SKM-1 (cell line): ENCODE measurements around the gene MBOAT2.
"Not testable (repeated sequence)": the region's sequence is repeated elsewhere in the genome, so short reads cannot be mapped to it uniquely, and the experiment has no call there.

Experiments used
- DNase-seq: peaks from one replicate; lab custom pipeline; 2025; ENCODE audit not compliant: unreplicated experiment; lab: John Stamatoyannopoulos, UW

Gene MBOAT2

DNA sequence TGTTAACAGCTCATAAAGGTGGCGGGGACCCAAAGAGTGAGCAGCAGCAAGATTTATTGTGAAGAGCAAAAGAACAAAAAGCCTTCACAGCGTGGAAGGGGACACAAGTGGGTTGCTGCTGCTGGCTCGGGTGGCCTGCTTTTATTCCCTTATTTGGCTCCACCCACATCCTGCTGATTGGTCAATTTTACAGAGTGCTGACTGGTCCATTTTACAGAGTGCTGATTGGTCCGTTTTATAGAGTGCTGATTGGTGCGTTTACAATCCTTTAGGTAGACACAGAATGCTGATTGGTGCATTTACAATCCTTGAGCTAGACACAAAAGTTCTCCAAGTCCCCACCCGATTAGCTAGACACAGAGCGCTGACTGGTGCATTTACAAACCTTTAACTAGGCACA lies 100.7 kb downstream of the MBOAT2 start:
- not testable (repeated sequence) for DNase-seq

DNA sequence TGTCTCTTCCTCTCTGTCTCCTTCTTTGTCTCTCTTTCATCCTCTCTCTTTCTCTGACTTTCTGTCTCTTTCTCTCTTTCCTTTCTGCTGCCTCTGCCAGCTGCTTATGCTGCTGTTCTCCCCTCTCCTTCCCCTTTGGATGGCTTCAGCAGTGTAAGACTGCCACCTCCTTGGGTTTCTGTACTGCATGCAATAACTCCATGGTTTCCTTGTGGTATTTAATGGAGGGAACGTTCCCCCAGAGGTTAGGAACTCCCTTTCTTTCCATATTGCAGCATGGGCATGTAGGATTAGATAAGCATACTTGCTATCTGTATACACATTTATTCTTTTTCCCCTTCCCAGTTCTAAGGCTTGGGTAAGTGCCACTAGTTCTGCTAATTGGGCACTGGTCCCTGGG lies 106.3 kb downstream of the MBOAT2 start:
- DNase-seq: not testable (repeated sequence)

DNA sequence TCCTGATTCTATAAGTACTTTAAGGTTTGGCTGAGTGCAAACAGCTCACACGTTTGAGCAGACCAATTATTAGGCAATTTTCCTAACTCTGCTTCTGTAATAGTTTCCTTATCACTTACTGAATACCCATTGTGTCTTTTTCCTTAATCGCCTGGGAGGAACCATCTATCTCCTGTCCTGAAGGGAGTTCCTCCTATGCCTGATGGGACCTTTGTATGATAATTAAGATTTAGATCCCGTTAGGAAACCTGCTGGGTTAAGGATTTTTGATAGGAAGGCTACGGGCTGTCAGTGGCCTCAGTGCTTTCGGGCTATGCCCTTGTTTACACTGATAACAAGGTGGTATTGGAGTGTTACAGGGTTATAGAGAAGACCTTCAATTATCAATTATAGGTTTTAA lies 106.8 kb downstream of the MBOAT2 start:
- DNase-seq: not testable (repeated sequence)

DNA sequence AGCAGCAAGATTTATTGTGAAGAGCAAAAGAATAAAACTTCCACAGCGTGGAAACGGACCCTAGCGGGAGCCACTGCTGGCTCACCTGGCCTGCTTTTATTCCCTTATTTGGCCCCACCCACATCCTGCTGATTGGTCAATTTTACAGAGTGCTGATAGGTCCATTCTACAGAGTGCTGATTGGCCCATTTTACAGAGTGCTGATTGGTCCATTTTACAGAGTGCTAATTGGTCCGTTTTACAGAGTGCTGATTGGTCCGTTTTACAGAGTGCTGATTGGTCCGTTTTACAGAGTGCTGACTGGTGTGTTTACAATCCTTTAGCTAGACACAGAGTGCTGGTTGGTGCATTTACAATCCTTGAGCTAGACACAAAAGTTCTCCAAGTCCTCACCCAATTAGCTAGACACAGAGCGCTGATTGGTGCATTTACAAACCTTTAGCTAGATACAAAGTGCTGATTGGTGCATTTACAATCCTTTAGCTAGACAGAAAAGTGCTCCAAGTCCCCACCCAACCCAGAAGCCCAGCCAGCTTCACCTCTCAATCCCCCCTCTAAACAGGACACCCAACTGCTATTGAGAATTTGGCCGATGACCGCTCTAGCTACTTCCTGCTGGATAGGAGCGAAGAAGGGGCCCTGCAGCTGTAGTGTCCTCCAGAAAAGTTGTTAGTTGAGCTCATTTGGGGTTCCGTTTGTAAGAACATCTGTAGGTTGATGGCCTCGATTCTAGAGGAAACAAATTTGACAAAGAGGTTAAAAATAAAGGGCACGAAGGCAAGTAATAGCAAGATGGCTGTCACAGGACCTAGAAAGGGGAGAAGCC lies 108.2 kb downstream of the MBOAT2 start:
- not testable (repeated sequence) for DNase-seq

DNA sequence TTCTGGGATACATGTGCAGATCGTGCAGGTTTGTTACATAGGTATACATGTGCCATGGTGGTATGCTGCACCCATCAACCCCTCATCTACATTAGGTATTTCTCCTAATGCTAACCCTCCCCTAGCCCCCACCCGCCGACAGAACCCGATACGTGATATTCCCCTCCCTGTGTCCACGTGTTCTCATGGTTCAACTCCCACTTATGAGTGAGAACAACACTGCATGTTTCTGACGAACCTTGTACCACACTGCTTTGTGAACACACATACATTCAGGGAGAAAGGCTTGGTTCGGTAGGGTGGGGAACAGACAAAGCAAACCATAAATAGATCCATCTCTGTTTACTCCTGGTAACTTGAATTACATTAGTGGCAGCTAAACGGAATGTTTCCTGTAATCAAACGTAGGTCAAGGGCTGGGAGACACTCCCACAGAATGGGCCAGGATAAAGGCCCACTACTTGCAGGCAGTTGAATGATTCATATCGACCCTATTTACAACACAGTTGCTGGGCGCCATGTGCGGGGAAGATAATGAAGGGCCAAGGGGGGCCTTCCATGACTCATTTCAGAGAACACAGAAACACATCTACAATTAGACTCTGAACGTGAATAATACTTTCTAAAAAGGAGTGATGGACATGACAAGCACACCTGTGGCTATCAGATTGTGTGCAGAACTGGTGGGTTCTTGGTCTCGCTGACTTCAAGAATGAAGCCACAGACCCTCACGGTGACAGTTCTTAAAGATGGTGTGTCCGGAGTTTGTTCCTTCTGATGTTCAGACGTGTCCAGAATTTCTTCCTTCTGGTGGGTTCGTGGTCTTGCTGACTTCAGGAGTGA lies 109.3 kb downstream of the MBOAT2 start:
- no peak for DNase-seq

DNA sequence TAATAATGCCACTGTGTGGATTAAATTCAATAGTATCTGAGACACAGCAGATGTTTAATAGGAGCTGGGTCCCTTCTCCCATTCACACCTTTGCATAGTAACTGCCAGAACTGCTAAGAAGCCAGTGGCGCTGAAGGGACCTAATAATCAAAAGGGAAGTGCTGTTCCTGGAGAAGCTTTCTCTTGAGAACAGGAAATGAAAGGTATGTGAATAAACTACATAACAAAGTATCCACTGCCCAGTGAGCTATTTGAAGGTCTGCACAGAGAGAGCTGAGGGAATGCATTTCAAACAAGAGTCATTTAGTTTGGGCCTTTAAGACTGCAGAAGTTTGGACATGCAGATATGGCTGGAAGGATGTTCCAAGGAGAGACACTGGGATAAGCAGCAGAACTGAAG lies 110.0 kb downstream of the MBOAT2 start:
- DNase-seq: no peak

DNA sequence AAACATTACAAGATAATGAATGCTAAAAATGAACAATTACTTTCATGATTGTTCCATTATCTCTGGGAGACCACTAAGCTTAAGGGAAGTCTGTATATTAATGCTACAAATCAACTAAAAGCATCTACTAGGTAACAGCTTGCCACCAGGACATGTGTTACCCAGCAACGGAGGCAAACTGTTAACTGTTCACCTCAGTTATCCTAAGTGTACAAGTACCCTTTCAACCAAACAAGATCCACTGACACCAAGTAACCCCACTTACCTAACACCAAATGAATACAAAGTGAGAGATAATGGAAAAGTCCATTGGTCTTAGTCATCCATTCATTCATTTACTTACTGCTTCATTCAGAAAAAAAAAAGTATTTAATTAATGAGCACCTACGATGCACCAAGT lies 111.4 kb downstream of the MBOAT2 start:
- no peak for DNase-seq

DNA sequence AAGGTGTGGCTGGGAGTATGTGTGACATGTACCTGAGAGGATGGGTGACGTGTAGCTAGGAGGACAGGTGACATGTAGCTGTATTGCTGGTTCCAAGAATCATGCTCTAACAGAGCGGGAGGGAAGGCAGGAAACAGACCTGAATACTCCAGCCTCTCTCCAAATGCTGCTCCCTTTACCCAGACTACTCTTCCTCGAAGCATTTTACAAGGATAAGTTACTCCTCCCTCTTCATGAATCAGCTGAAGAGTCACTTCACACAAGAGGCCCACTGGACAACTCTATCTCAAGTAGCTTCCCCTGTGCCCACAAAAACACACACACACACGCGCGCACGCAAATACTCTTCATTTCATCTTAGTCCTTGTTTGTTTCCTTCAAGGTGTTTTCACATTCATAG lies 113.5 kb downstream of the MBOAT2 start:
- no peak for DNase-seq

DNA sequence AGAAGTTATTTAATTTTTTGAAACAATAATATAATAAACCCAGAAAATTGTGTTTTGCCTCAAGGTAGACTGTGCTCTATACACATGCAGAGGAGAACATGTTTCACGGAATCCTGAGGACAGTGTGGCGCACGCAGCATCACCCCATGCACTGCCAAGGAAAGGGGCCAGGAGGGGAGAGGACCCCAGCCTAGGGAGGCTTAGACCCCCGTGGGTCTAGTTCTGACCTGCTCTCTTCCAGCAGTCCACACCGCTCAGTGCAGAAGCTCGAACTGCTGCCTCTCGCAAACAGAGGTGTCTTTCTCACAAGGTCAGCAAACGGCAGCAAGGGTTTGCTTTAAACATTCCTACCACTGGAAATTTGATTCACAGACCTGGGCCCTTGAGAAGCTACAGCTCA lies 114.5 kb downstream of the MBOAT2 start:
- DNase-seq: no peak

DNA sequence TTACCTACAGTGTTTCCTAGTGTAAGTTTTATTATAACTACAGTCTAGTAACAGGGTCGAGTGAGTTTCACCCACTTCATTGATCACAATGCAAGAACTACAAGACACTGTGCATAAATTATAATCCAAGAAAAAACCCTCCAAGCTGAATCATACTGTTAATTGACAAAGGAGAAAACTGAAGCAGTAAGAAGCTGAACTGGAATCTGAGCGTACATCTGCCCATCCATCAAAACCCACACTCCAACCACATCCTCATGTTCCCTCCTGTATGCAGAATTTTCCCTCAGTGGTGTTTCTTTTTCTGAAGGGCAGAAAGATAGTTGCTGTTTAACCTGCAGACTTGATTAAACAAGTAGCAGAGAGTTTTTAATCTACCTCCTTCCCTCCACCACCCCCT lies 116.6 kb downstream of the MBOAT2 start:
- DNase-seq: no peak

DNA sequence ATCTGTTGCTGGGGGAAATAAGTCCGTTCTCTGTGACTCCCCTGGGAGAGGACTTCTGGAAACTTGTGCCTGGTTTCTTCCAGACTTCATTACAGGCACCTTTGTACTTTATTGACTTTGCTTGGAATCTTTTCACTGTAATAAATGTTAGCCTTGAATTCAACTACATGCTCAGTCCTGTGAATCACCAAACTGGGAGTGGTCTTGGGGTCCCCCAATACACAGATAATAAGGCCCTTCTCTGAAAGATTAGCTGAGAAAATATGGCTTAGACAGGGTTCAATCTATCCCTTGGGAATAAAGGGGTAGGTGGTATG lies 117.3 kb downstream of the MBOAT2 start:
- no peak for DNase-seq

DNA sequence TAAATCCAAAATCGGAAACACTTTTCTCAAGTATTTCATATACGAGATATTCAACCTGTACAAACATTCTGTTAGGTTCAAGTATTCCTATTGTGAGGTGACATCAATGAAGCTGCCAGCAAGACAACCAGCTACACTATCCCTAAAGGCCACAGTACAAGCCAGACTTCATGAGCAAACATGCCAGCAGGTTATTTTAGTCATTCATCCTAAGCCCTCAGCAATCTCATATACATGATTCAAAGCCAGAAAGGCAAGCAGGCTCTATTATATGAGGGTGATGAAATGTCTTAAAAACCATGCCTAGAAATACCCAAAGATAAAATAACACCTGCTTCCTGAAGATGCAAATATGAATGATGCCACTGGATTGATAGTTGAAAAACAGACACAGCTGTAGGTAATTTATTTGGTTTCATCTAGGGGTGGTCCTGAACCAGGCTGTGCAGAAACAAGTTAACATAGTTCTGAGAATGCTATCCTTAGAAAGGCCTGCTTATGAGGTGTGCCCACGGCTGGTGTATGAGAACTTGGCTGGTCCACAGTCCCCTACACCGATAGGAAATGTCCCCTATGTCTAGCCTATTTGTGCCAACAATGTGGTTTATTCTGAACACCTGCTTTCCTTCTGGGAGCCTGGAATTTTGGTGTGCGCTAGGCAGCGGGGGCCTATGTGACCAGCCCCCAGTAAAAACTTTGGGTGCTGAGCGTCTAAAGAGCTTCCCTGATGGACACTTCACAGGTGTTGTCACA lies 117.9 kb downstream of the MBOAT2 start:
- DNase-seq: no peak

DNA sequence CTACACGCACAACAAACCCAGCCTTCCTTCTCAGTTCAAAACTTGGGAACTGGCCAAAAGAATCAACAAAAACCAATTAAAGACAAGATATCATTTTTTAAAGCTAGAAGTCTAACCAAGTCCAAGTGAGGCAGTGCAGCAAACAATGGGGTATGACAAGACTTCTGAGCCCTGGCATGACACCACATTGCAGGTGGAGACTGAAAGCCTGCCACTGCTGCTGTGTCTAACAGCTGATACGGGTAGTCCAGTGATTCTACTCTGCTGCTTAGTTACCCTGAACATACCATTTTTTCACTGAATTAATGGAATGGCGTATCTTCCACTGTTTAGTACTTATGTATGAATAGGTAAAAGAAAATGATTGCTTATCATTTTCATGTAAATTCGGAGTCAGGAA lies 118.7 kb downstream of the MBOAT2 start:
- no peak for DNase-seq

DNA sequence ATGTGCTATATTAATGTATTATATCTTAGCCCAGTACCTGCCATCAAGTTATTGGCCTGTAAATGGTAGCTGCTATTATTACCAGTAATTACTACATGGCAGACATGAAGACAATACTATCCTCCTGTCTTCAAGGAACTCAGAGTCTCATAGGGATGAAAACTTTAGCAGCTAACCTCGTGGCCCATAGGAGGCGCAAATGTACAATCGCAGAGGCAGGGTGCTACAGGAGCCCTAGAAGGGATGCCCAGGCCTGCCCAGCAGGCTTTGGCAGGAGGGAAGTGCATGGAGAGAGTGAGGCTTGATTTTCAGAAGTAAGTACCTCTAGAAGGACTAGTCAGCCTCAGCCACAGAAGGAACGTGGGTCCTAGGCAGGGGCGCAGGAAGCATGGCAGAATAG lies 121.4 kb downstream of the MBOAT2 start:
- DNase-seq: peak; percentile 9

DNA sequence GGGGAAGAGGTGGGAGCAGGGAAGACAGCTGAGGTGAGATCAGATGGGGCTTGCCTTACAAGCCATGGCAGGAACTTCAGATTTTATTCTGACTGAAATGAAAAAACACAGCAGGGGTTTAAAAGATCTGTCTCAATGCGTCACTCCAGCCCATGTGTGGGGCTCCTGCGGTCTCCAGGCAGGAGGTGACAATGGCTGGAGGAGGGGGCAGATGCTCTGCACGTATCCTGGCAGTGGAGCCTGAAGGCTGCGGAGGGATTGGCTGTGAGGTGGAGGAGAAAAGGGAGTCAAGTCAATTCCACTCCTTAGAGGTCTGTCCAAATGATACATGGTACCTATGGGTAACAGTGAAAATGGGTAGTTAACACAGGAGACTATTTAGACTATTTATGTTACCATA lies 125.6 kb downstream of the MBOAT2 start:
- DNase-seq: no peak

DNA sequence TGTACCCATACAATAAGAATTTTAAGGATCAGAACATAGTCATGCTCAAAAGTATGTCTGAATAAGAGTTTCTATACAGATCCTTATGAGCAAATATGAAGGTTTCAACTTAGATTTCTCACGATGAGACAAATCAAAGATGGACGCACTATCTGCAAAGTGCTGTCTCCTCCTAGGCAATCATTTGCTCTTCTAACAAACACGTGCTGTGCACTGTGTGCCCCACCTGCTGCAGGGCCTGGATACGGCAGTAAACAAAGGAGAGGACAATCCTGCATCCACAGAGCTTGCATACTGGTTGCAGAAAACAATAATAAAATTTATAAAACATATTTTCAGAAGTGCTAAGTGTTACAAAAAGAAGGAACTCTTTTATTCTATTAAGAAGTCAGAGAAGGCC lies 126.2 kb downstream of the MBOAT2 start:
- DNase-seq: no peak

DNA sequence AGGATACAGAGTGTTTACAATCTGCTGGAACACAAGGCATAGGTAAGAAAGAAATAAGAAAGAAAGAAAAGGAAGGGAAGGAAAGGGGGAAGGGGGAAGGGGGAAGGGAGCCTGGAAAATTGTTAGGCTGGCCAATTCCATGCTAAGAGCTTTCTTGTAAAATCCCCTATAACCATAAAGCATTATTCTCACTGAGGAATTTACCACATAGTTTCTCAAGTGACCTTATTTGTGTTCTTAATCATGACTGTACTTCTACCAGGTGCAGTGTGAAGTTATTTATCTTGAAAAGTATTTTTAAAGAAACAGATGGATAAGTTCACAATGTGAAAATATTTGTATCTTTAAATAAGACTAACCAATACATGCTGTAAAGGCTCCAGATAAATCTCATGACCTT lies 126.9 kb downstream of the MBOAT2 start:
- no peak for DNase-seq

DNA sequence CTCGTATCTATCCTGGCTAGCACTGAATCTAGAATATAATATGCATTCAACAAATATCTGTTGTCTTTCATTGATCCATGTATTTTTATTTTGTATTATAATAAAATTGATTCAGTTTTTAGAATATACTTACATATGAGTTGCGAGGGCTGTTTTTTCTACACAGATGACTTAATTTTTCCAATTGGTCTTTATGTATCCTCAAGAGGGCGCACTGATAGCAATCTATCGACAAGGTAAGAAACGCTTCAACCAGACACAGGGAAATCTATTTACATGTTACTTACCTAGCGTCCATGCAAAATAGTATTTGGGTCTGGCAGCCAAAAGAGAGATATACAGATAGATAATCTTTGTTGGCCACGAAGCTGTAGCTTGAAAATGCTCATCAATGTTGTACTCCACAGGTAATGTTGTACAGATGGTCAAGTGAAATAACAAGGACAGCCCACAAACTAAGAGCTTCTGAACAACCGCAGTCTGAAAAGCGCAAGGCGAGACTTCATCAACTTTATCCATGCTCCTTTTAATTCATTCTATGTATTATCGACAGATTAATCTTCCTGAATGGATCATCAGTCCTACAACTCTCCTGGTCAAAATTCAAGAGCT lies 130.6 kb downstream of the MBOAT2 start:
- DNase-seq: peak; percentile 23

DNA sequence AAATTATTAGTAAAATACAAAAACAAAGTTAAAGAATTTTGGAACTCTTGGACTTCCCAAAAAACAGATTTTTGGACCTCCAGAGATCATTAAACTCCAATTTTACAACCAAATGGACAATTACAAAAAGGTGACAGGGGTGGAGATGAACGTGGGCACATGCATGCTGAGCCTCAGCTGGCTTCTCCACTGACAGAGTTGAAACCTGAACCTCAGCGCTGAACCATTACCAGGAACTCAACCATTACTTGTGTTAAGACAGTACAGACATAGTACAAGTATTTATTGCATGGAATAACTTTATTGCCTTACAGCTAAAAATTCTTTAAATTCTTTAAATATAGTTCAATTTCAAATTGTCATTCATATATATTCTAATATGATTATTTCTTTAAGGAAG lies 133.0 kb downstream of the MBOAT2 start:
- no peak for DNase-seq

DNA sequence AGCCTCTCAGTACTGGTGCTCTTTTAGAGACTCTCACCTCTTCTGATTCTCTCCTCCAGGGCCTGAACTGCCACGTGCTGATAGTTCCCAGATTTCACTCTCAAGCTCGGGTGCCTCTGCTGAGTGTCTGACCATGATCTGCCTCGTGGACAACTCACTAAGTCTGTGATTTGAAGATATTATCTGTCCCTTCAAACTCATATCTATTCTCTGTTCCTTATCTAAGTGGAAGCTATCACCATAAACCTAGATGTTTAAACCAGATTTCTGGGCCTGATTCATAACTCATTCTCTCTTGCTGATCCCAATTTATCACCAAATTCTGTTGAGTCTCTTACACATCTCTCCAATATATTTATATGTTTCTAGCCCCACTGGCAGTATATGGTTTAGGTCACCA lies 136.1 kb downstream of the MBOAT2 start:
- DNase-seq: no peak

DNA sequence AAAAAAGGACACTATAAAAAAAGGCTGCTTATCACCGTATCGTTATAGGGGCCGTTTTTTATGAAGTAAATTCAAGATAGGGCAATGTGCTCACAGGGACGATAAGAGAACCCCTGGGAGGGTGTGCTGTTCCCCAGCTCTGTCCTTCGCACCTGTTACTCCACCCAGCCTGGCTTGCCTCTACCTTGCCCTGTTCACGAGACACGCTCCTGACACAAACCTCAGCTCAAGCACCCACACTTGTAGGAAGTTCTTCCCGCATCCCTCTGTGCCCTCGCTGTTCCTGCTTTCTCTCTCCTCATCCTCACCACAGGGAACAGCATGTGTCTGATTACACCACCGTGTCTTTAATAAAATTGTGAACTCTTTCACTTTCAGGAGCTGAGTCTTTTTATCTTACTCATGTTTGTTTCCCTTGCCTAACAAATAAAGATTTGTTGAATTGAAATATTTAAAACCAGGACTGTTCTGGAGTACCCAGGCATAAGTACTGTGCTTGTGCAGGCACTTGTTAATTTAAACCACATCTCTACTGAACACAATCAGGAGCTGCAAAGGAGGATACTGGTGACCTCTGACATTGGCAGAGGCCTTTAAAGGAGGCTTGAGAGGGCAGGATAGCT lies 140.0 kb downstream of the MBOAT2 start:
- DNase-seq: no peak
